ENCODE results near the gene RBM46.
"Not testable (repeated sequence)": the region's sequence is repeated elsewhere in the genome, so short reads cannot be mapped to it uniquely, and the experiment has no call there.

Gene RBM46

DNA sequence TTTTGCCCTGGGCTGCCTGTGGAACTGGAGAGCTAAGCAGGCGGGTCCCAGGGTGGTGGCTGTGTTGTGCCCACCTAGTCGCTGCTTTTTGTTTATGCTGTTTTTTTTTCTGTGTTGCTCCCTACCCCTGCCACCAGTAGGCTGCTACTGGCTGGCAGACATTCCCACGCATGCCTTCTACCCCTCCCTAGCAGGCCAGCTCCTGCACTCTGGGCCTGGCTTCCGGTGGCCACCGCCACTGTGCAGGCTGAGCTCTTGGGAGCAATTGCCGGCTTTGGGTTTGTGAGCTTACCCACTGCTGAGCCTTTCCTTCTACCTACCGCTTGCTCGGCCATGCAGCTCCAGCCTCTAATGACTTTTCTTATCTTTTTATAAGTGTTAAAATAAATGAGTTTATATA lies 57.6 kb downstream of the RBM46 start:
- no peak for DNase-seq

DNA sequence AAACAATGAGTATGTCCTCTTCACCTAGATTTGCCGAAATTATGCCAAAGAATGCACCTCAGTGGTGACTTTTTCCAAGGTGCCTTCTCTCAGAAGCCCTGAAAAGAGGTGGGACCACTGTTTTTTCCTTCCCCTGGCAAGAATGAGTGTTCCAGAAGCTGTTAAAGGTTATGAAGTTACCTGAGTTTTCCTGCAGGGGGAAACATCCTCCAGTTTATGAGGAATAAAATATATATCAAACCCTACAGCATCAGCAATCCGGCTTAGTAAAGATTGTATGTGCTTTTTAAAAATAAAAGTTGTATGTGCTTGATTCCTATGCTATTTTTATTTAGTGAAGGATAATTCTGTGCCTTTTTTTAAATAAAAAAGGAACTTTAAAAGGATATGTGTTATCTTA lies 73.3 kb downstream of the RBM46 start:
- no peak for DNase-seq

DNA sequence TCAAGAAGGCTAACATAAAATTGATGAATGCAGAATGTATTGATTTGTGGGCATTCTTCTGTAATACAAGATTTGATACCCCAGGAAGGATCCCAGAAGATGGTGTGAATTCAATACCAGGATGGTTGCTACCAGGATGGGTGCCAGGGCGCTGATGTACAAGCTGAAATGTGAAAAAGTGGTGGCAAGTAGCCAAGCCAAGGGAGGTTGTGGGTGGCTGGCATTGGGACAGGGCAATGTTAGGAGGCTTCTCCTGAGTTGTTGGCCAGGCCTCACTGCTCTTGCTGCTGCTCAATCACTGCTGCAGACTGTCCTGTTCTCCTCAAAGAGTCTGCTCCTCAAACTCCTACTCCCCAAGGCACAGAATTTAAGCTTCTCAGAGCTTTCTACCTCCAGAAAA lies 77.1 kb downstream of the RBM46 start:
- no peak for DNase-seq

DNA sequence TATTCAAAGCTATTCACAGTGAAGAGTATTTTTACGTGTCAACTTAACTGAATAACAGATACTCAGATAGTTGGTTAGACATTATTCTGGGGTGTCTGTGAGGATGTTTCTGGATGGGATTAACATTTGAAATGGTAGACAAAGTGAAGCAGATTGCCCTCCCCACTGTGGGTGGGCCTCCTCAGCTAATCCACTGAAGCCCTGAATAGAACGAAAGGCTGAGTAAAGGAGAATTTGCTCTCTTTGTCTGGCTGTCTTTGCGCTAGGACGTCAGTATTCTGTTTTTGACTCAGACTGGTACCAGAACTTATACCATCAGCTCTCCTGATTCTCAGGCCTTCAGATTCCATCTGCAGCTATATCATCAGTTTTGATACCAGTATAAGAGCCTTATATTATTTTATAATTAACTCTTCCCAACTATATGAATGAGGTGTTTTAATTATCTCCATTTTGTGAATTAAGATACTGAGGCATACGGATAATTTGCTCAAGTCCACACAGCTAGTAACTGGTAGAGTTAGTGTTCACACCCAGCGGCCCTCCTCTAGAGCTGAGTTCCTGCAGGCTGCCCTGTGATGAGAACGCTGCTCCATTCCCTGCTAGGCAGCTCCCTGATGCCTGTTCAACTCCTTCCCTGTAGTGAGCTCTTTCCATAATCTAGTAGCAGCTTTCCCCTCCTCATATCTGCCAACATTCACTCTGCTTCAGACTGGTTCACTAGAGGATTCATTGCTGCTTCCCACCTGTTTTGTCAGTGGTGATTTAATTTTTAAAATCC lies 87.5 kb downstream of the RBM46 start:
- DNase-seq, result no peak

DNA sequence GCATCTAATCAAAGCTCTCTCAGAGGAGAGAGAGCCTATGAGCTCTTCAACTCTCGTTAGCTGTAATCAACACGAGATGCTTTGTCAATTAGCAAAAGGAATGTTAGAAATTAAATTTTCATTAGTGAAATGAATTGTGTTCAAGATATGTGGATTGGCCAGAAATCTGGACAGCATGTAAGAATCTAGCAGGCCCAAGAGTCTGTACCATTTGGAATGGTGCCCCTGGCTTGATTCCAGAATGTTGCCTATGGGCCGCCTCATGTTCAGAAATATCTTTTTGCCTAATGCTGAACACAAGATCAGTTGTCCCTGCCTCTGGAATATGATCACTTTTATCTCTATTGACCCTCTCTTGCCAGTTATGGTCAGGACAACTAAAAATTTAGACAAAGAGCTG lies 88.2 kb downstream of the RBM46 start:
- DNase-seq, result no peak

DNA sequence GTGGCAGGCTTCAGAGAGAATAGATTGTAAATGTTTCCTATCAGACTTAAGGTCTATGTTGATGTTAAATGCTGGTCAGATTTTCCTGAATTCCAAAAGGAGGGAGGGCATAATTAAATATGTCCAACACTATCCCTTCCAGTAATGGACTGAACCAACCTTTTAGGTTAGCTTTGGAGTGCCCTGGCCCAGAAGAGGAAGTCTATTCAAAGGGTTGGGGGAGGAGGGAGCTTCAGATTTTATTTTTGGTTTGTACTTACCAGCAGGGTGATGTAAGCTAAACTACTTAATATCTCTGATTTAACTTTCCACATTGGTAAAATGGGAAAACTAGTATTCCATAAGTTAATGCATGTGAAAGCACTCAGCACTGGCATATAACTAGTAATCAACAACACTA lies 91.1 kb downstream of the RBM46 start:
- no peak for DNase-seq

DNA sequence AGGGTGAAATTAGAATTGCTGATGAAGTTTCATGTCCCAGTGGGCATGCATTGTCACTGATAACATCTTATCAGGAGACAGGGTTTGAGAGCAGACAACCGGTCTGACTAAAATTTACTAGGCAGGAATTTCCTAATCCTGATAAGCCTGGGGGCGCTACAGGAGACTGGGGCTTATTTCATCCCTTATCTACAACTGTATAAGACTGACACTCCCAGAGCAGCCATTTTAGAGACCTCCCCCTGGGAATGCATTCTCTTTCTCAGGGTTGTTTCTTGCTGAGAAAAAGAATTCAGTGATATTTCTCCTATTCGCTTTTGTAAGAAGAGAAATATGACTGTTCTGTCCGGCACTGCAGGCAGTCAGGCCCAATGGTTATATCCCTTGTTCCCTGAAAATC lies 93.0 kb downstream of the RBM46 start:
- DNase-seq, result not testable (repeated sequence)

DNA sequence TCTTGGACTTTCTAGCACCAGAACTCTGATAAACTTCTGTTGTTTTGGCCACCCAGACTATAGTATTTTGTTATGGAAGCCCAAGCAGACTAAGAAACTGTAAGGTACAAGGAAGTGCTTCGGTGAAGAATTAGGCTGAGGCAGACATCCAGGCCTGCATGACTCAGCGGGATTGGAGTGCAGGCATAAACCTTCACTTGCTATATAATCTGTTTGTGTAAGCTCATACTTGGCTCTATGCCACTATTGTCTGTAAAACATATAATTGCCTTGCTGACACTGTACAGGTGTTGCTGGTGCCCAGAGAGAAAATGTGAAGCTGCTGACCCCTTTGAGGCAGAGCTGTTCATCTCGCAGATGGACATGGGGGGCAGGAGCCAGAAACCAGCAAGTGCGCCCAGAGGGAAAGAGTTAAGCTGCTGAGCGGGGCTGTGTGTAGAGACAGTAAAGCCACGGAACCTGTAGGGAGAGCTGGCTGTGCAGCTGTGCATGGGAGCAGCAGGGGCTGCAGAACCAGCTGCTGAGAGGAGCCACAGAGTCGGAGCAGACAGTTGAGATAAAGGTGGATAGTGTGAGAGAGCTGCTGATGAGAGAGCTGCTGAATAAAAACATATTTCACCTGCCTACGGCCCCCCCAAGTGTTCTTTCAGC lies 96.2 kb downstream of the RBM46 start:
- no peak for DNase-seq
